ENCODE measurements around the gene ZNF628. TPM values are rescaled to one million over a fixed set of nuclear protein-coding genes. Genes with fewer than 3 reads are reported as not detected.

Gene ZNF628
- polyA plus RNA-seq, 1 experiment, result 0.12 TPM

- H3K4me3 ChIP-seq (ENCODE audit: low read depth, low read length), result no peak overlapping the region
- DNase-seq (ENCODE audit: low read depth, low spot score), result no peak
- no peak for TF ChIP-seq CTCF (IDR thresholded peaks at IDR 0.05; ENCODE audit: low read depth, low read length)
- CTCF ChIA-PET, result interaction anchor here (1.1 kb wide), 1 partner anchor 15 kb away, joined by 5 read pairs; no protein-coding TSS in a partner anchor
- no peaks in the 10 kb centered on the region for H3K27me3 ChIP-seq (ENCODE audit: control insufficient read depth, insufficient read depth, low read length)
- POLR2A ChIA-PET, result no interaction called here
- H3K27ac ChIP-seq (ENCODE audit: low read depth, low read length), result no peak overlapping the region
- no peaks in the 10 kb centered on the region; the same call in 1 of the 2 replicates for H3K9me3 ChIP-seq (ENCODE audit: control insufficient read depth, insufficient read depth, low read length)
Observed at GRCh38 chr19:55482156-55482961, 5.9 kb downstream of the ZNF628 start.

- ChIA-PET CTCF (interaction anchor here (1.1 to 5.5 kb wide), 2 partner anchors 16 to 21 kb away, joined by 5 to 42 read pairs; no protein-coding TSS in a partner anchor), POLR2A (no interaction called here)
- no peak for DNase-seq (ENCODE audit: low read depth, low spot score)
- Histone ChIP-seq H3K9me3 (ENCODE audit: control insufficient read depth, insufficient read depth, low read length) (no peaks in the 10 kb centered on the region; the same call in 1 of the 2 replicates), H3K27ac (ENCODE audit: low read depth, low read length) (no peak overlapping the region), H3K27me3 (ENCODE audit: control insufficient read depth, insufficient read depth, low read length) (no peaks in the 10 kb centered on the region), H3K4me3 (ENCODE audit: low read depth, low read length) (no peak overlapping the region)
- no peak for TF ChIP-seq CTCF (IDR thresholded peaks at IDR 0.05; ENCODE audit: low read depth, low read length)
Observed at GRCh38 chr19:55482967-55483705, 6.7 kb downstream of the ZNF628 start.

GRCh38 chr19:55483706-55484592 lies 7.5 kb downstream of the ZNF628 start:
- TF ChIP-seq CTCF (IDR thresholded peaks at IDR 0.05; ENCODE audit: low read depth, low read length), result no peak
- peak overlapping the region; percentile 11 for H3K27ac ChIP-seq (ENCODE audit: low read depth, low read length)
- CTCF ChIA-PET, result interaction anchor here (1.1 to 6.4 kb wide), 3 partner anchors 17 to 20 kb away, joined by 5 to 67 read pairs (median 42); no protein-coding TSS in a partner anchor
- H3K27me3 ChIP-seq (ENCODE audit: control insufficient read depth, insufficient read depth, low read length), result no peaks in the 10 kb centered on the region
- H3K4me3 ChIP-seq (ENCODE audit: low read depth, low read length), result peak overlapping the region; percentile 77; the same call in 1 of the 2 replicates
- DNase-seq (ENCODE audit: low read depth, low spot score), result no peak
- H3K9me3 ChIP-seq (ENCODE audit: control insufficient read depth, insufficient read depth, low read length), result no peaks in the 10 kb centered on the region; the same call in 1 of the 2 replicates
- POLR2A ChIA-PET, result interaction anchor here (1.5 kb wide), 1 partner anchor 10 kb away, joined by 4 read pairs; no protein-coding TSS in a partner anchor

GRCh38 chr19:55484593-55485438 lies 8.4 kb downstream of the ZNF628 start, which contains the start of gene NAT14:
NAT14 (plus strand) TSS chr19:55485188; CDS start chr19:55485709, 521 bp downstream.
- ChIA-PET CTCF (interaction anchor here (0.5 to 6.4 kb wide), 5 partner anchors 17 to 344 kb away, joined by 4 to 67 read pairs (median 4); no protein-coding TSS in a partner anchor), POLR2A (interaction anchor here (0.6 to 1.5 kb wide), 11 partner anchors 9 to 1021 kb away, joined by 3 to 10 read pairs (median 3); partner anchors contain the start of genes KMT5C, LENG9, UBE2S and ZNF628)
- Histone ChIP-seq H3K4me3 (ENCODE audit: low read depth, low read length) (peak within 1 kb of the TSS; percentile 77), H3K27ac (ENCODE audit: low read depth, low read length) (peak within 1 kb of the TSS; percentile 52), H3K27me3 (ENCODE audit: control insufficient read depth, insufficient read depth, low read length) (no peaks in the 10 kb centered on the region), H3K9me3 (ENCODE audit: control insufficient read depth, insufficient read depth, low read length) (no peaks in the 10 kb centered on the region; the same call in 1 of the 2 replicates)
- DNase-seq (ENCODE audit: low read depth, low spot score), result no peak
- TF ChIP-seq CTCF (IDR thresholded peaks at IDR 0.05; ENCODE audit: low read depth, low read length), result no peak

Data from AG04450 (cell line).